8988T (cell line): ENCODE data around the gene MSMB.
"Not testable (repeated sequence)": the region's sequence is repeated elsewhere in the genome, so short reads cannot be mapped to it uniquely, and the experiment has no call there.

Experiments used
- DNase-seq: peaks from one replicate; pipeline ENCODE4 v3.0.0; 2011

The MSMB gene

GRCh38 chr10:46004963-46005362 is 41.1 kb downstream of the MSMB start:
- no peak for DNase-seq

- DNase-seq: no peak
These were observed 43.0 kb downstream of the MSMB start for GRCh38 chr10:46002916-46003693.

- not testable (repeated sequence) for DNase-seq
These were observed 43.8 kb downstream of the MSMB start for GRCh38 chr10:46002189-46002687.

- no peak for DNase-seq
These were observed 44.8 kb downstream of the MSMB start for GRCh38 chr10:46001187-46001756.

GRCh38 chr10:46000538-46000937 is 45.5 kb downstream of the MSMB start:
- no peak for DNase-seq

- DNase-seq: not testable (repeated sequence)
These were observed 46.1 kb downstream of the MSMB start for GRCh38 chr10:45999955-46000354.

- no peak for DNase-seq
These were observed 47.9 kb downstream of the MSMB start for GRCh38 chr10:45997994-45998763.

- no peak for DNase-seq
These were observed 48.5 kb downstream of the MSMB start for GRCh38 chr10:45997557-45997956.

GRCh38 chr10:45985590-45985989 is 60.5 kb downstream of the MSMB start:
- DNase-seq: not testable (repeated sequence)

GRCh38 chr10:45984473-45984872 is 61.6 kb downstream of the MSMB start:
- not testable (repeated sequence) for DNase-seq

GRCh38 chr10:45983538-45984186 is 62.4 kb downstream of the MSMB start:
- DNase-seq: not testable (repeated sequence)
